Renal cortical epithelial cell (primary cell): Measurements from ENCODE around the gene VAC14. TPM values are rescaled to one million over a fixed set of nuclear protein-coding genes. Genes with fewer than 3 reads are reported as not detected.
"Not testable (repeated sequence)": the region's sequence is repeated elsewhere in the genome, so short reads cannot be mapped to it uniquely, and the experiment has no call there.

Experiments used
- DNase-seq: peaks from one replicate; pipeline ENCODE4 v3.0.0-alpha.2; 2011; ENCODE audit warnings: low read depth
- total RNA-seq: library from RNA; depleted of rRNA; stranded (reverse); fragments of >200 nt; gene quantifications from 2 replicates; pipeline ENCODE4 v1.2.3, GENCODE V29; 2014

Gene VAC14
- total RNA-seq, 1 donor from 2014 or later: 30.3 TPM

- no peak for DNase-seq
Measured at GRCh38 chr16:70681382-70682238, 119.3 kb downstream of the VAC14 start.

DNA sequence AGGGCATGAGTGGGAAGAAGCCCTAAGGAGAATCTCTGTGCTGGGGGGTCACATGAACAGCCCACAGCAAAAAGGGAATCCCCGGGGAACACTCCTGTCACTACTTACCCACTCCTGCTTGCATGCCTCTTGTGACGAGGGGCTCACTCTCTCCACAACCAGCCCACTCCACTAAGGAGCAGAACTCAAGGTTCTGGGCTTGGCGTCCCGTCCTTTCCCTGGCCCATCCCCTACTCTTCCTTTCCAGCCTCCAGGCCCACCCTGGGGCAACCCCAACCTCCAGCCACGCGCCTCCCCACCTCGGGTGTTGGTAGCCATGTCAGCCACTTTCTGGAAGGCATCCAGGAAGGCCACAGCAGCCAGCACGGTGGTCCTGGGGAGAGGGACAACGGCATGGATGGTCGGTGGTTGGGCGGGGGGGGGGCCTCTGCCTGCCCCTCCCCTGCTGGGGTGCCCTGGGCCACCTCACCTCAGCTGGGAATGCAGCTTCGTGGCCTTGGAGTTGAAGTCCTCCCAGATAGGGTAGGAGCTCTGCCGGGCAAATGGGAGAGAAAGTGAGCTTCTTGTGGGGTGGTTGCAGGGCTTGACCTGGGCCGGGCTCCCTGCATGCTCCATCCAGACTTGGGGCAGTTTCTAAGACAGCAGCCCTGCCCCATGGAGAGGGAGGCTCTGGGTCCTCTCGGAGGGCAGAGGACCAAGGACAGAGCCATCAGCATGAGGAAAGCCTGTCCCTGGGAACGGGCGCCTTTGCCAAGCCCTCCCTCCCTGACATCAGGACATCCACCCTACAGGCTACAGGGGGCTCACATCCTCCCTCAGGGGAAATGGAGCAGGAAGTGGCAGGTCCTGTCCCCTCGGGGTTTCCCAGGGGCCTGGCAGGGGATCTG lies 120.2 kb downstream of the VAC14 start:
- DNase-seq: no peak

- DNase-seq: no peak
Measured at GRCh38 chr16:70679671-70680494, 121.1 kb downstream of the VAC14 start.

DNA sequence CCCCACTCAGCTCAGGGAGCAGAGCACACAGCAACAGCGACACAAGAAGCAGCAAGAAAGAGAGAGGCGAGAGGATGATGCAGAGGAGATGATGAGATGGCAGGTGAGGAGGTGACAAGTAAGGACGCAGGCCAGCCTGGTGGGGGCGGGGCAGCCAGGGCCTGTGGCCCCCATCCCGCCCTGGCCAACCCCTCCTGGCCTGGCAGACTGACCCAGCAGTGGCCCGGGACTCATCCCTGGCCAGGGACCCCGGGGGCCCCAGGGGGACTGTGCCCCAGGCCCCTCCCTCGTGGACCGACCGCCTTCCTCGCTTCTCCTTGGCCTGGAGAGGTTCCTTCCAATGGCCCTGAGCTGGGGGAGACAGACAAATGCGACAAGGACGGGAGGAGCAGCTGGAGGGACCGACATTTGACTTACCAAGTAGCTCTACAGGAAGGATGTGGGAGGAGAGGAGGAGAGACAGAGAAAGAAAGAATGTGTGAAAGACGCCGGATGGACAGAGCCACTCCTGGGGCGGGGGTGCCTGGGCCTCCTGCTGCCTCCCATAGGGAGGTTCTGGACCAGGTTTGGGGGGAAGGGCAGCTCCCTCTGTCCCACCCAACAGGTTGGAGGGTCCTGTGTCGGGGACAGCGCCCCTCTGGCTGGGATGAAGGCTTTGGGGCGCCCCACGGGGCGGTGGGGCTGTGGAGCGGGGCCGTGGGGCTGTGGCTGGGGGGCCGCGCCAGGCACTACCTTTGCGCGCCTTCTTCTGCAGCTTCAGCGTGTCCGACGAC lies 121.9 kb downstream of the VAC14 start:
- DNase-seq: no peak

DNA sequence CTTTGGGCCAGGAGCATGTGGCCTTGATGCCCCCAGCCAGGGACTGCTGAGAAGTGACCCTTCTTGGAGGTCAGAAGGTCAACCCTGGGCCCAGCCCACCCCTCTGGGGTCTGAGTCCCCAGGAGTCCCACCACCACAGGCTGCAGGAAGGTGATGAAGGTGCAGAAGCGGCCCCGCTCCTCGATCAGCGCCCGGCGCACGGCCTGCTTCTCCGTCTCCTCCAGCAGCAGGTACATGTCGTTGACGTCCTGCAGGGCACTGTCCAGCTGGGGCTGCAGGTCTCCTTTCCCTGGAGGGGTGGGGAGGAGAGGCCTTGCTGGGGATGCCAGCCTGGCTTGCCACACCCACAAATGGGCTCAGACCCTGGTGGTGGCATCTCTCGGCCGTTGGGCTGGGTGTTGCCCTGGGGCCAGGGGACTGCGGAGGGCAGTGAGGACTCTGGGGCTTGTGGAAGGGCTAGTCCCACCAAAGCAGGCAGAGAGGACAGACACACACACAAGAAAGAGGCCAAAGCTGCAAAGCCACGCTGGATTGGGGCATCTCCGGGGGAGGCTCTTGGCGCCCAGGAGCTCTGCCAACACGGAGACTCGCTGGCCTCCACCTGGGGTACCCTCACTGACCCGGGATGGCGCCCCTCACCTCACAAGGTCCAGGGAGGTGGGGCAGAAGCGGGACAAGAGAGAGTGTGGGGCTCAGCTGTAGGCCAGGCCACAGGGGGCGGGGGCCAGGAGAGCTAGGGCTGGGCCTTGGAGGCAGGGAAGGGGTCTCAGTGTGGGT lies 122.6 kb downstream of the VAC14 start:
- no peak for DNase-seq

DNA sequence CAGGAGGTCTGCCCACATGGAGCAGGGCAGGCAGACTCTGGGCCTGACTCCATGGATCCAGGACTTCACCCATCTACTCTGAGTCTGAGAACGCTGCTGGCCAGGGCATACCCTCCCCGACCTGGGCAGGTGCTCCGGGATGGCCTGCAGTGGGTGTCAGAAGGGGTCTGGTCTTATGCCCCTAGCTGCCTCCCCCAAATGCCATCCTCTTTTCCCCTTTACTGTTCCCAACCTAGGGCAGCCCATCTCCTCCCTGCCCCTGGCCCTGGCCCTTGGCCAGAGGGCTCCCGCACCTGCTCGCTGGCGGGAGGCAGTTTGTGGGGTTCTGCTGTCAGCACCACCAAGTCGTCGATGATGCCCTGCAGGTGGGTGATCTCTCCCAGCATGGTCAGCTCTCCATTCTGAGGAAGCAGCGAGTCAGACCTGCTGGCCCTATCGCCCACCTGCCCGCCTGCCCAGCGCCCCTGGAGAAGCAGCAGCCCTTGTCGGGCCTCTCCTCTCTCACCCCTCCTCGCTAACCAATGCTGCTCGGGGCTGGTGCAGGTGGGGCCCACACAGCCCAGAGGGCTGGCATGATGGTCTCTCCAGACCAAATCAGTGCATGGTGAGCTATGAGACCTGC lies 123.3 kb downstream of the VAC14 start:
- DNase-seq: no peak

GRCh38 chr16:70676675-70677498 lies 124.1 kb downstream of the VAC14 start:
- DNase-seq: no peak

GRCh38 chr16:70675851-70676513 lies 125.0 kb downstream of the VAC14 start:
- DNase-seq: no peak

DNA sequence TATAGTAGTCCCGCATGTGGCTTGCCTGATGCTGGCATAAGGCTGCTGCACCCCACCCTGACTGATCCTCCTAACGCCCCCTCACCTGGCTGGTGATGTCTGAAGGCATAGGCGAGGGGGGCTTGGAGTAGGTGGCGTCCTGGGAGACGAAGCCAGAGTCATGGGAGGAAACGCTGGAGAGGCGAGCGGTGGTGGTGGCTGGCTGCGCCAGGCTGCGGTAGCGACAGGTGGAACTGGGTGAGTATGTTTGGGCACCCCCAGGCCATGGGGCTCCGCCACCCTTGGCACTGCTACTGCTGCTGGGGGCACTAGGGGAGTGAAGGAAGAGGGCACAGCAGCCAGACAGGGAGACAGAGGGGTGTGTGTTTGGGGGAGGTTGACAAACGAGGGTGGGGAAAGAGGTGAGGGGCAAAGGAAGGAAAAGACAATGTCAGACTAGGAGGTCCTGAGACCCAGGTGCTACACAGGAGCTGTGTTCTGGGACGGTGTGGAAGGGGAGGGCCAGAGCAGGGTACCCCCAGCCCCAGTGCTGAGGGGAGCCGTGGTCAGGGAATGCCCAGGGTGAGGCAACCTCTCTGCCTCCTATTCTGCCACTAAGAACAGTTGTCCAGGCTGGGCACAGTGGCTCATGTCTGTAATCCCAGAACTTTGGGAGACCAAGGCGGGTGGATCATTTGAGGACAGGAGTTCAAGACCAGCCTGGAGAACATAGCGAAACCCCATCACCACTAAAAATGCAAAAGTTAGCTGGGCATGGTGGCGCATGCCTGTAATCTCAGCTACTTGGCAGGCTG lies 126.5 kb downstream of the VAC14 start:
- no peak for DNase-seq

GRCh38 chr16:70670938-70671337 lies 130.0 kb downstream of the VAC14 start:
- not testable (repeated sequence) for DNase-seq

GRCh38 chr16:70670175-70670574 lies 130.8 kb downstream of the VAC14 start:
- no peak for DNase-seq

DNA sequence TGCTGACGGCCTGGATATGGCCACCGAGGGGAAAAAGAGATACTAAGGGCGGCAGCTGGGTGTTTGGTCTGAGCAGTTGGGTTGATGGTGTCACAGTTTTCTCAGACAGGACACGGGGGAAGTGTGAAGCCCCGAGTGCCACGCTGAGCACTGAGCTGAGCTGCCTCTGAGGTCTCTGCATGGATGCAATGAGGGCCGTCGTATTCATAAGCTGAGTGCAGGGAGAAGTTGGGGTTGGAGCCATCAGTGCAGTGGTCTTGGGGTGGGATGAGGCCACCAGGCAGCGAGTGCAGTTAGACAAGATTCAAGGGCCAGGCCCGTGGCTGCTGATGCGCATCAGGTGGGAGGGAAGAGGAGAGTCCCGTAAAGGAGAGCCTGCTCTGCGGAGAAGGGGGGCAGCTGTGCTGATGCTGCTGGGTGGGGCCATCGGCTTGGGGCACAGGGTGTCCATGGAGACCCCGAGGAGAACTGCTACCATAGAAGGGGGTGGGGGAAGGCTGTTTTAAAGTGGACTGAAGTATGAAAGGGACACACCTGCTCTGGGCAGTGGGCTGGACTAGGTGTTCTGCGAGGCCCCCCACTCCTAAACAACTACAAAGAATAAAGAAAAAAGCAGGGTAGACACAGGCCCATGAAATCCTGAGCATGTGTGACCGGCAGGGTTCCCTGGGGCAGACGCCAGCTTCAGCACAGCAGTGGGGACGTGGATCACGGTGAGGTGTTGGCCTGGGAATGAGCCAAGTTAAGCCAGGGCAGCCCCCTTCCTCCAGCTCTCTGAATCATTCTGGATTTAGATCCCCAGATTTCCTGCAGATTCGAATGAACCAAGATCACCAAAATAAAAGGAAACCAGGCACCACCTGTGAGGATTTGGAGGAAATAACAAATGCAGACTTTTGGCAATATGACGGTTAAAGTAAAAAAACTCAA lies 134.9 kb downstream of the VAC14 start:
- DNase-seq: no peak

DNA sequence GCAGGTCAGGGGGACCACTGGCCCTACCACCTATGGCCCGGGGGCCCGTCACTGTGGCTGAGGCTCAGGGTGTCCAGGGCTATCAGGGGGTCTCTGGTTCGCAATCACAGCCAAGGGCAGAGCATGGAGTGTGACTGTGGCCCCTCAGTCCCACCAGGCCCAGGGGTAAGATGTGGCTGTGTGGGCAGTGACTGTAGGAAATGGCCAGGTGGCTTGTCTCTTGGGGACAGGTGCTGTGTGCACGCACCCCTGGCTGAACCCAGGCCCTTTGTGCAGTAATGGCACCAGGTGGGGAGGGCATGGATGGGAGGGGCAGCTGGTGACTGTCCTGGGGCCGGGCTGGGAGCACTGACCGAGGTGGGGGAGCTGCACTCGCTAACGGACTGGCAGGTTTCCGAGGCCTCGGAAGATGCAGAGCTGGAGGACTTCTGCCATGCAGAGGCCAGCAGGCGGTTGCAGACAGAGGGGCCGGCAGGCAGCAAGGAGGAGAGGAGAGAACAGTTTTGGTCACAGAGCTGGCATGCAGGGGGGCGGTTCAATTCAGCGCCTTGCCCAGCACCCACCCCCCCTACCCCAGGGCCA lies 135.8 kb downstream of the VAC14 start:
- DNase-seq: no peak

GRCh38 chr16:70664325-70665112 lies 136.4 kb downstream of the VAC14 start:
- DNase-seq: no peak
